ENCODE results near the gene LRBA.
A peak's percentile ranks its signal among the peaks of the same experiment; 100 is the strongest.
"Not testable (repeated sequence)": the region's sequence is repeated elsewhere in the genome, so short reads cannot be mapped to it uniquely, and the experiment has no call there.

Gene LRBA

DNA sequence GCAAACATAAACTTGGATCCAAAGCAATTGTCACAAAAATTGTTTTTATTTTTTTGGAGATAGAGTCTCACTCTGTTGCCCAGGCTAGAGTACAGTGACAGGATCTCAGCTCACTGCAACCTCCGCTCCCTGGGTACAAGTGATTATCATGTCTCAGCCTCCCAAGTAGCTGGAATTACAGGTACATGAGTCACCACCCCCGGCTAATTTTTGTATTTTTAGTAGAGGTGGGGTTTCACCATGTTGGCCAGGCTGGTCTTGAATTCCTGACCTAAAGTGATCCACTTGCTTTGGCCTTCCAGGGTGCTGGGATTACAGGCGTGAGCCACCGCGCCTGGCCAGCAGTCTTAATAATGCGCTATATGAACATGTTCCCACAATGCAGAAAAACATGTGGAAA is 272.2 kb downstream of the LRBA start:
- not testable (repeated sequence) for DNase-seq (ENCODE audit: low spot score)

DNA sequence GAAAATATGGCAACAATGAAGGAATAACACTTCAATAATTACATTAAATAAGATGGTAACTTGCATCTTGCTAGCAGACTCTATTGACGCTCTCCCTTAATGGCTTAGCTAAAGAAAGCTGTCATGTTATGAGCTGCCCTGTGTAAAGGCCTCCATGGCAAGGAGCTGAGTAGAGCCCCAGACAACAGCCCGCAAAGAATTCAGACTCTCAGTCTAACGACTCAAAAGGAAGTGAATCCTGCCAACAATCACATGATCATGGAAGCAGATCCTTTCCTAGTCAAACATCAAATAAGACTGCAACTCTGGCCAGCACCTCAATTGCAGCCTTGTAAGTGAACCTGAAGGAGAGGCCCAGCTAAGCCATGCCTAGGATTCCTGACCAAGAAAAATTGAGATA is 275.5 kb downstream of the LRBA start:
- DNase-seq (ENCODE audit: low spot score) = no peak

DNA sequence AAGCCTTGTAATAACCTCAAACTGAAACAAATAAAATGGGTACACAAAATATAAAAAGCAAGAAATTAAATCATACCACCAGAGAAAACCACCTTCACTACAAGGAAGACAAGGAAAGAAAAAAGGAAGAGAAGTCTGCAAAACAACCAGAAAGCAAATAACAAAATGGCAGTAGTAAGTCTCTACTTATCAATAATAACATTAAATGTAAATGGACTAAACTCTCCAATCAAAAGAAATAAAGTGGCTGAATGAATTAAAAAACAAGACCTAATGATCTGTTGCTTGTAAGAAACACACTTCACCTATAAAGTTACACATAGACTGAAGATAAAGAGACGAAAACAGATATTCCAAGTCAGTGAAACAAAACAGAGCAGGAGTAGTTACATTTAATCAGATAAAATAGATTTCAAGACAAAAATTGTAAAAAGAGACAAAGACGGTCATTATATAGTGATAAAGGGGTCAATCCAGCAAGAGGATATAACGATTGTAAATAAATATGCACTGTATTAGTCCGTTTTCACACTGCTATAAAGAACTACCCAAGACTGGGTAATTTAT is 289.0 kb downstream of the LRBA start:
- no peak for DNase-seq (ENCODE audit: low spot score)

DNA sequence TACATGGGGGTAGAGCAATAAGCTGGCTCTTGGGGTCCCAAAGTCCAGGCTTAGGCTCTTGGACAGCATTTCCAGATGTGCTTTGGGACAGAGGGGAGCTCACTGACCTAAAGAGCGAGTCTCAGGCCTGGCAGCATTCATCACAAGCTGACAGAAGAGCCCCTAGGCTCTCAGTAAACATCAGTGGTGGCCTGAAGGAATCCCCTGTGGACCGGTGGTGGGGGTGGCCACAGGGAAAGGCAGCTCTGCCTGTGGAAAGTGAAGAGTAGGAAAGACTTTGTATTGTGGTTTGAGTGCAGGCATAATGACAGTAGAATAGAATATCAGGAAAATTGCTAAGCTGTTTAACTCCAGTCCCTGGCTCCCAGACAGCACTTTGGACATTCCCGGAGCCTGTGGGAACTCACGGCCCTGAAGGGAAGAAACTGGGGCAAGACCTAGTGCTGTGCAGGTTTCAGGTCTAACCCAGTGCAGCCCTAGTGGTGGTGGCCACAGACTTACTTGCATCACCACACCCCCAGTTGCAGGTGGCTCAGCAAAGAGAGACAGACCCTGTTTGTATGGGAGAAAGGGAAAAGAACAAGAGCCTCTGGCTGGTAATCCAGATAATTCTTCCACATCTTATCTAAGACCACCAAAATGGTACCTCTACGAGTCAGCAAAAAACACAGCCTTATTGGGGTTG is 291.2 kb downstream of the LRBA start:
- DNase-seq (ENCODE audit: low spot score) = no peak

DNA sequence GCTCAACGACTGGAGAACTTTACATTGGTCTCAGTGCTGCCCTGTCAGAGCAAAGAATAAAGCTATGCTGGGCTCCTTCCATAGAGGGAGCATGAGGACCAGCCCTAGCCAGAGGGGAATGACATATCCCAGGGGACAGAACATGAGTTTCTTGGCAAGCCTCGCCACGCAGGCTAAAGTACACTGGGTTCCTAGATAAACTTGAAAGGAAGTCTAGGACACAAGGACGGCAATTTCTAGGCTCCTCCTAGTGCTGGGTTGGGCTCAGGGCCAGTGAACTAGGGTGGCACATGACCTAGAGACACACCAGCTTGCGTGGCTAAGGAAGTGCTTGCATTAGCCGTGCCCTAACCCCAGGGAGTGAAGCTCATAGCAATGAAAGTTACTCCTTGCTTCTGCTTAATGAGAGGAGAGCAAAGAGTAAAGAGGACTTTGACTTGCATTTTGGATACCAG is 292.1 kb downstream of the LRBA start:
- peak; percentile 2 for DNase-seq (ENCODE audit: low spot score)

DNA sequence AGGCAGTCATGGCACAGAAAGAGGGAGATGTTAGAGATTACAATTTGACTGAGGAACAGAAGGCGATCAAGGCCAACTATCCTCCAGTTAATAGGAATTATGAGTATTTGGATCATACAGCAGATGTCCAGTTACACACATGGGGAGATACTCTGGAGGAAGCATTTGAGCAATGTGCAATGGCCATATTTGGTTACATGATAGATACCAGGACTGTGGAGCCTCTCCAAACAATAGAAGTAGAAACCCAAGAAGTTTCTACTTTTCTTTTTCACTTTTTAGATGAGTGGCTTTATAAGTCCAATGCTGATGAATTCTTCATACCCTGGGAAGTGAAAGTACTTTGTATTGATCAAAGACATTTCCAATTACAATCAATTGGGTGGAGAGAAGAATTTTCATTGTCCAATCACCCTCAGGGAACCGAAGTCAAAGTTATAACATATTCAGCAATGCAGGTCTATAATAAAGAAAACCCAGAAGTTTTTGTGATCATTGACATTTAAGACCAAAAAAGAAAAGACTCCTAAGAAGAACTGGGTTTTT is 294.0 kb downstream of the LRBA start:
- no peak for DNase-seq (ENCODE audit: low spot score)

DNA sequence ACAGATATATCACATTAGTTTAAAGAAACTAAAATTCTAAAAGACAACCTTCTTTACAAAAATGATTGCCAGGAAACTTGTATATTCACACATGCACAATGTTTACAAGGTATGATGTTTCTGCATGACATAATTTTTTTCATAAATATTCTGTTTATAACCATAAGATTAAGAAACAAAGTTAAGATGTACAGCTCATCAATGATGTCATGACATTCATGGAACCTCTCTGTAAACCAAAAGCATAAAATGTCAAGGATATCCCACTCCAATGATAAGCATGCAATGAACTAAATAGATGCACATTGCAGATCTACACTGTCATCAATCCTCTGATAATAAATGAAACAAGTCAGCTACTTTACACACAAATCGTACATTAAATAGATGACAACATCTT is 297.1 kb downstream of the LRBA start:
- DNase-seq (ENCODE audit: low spot score) = no peak

DNA sequence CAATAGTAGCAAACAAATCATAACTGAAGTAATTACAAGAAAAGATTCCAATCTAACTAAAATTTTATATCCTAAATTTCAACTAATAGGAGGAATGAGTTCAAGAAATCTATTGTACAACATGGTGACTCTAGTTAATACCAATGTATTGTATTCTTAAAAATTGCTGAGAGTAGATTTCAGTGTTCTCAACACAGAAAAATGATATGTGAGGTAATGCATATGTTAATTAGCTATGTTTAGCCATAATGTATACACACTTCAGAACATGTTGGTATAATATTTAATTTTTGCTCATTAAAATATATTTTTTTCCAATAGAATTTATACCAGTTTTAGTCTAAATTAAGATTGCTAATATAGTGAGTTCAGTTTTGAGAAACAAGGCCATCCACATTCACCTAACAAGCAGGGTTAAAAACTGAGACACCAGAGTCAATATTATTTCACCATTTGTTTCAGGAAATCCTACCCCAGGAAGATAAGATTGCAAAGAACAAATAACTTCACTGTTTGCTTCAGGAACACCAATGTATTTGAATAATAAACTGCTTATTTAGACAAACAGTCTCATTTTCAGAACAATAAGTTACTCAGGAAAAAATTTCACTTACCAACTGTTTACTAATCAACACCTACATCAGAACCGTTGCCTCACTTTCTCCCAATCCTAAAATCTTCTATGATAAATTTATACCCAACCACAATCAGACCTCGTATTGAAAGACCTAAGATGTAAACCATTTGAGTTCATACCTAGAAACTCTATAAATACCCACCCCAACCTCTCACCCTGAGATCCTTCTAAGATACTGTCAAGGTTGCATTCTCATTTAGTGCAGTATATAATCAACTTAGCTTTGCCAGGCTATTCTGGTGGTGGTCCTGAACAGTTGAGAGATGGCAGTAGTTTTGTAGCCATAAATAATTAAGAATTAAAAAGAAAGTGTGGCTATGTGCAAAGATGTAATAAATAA is 300.3 kb downstream of the LRBA start:
- no peak for DNase-seq (ENCODE audit: low spot score)

DNA sequence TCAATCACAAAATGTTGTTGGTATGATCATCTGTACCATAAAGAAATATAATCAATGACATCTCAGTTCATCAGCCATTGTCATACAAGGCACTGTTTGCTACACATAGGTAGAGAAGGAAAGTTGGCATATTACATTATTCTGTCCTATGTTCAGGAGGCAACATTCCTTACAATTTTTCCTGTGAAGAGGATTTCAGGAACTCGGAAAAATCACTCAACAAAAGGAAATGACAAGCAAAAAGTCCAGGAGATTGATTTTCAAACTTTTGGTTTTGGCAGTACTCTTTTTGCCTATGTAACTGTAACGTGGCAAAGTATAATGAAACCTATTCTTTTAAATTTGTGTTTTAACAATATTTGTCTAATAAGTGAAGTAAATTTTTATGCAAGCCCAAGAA is 301.8 kb downstream of the LRBA start:
- no peak for DNase-seq (ENCODE audit: low spot score)

DNA sequence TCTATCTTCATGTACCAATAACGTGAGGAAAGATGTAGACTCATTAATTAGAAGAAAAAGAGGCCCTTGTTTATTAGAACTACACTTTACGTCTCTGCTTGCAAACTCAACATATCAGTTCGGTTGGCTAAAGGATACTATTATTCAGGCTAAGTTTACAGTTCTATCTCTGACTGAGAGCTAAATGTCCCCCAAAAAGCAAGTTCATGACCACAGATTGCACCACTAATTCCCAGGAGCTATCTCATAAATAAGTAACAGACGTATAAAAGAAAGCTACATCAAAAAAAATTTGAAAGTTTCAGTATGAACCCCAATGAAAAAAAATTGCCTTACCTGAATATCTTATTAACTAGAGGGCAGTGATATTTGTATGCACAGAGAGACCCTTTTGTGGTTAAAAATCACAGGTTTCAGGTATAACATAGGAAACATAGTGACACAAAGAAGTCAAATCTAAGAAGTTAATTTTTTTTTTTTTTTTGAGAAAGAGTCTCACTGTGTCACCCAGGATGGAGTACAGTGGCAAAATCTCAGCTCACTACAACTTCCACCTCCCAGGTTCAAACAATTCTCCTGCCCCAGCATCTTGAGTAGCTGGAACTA is 304.2 kb downstream of the LRBA start:
- DNase-seq (ENCODE audit: low spot score) = no peak

DNA sequence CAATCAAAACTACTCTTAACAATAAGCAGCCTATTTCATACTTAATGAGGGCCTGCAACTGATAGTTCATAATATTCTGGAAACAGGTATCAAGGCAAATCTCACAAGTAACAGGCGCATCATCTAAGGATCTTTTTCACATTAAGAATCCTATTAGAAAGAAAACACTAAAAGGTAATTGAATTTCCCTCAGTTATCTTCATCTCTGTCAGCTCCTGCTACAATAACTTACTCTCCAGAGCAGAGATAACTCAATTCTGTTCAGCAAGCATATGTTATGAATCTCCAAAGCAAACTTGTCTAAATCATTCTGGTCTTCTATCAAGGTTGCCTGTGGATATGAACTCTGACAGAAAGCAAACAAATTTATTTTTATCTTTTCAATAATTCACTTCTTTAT is 307.1 kb downstream of the LRBA start:
- DNase-seq (ENCODE audit: low spot score) = no peak

DNA sequence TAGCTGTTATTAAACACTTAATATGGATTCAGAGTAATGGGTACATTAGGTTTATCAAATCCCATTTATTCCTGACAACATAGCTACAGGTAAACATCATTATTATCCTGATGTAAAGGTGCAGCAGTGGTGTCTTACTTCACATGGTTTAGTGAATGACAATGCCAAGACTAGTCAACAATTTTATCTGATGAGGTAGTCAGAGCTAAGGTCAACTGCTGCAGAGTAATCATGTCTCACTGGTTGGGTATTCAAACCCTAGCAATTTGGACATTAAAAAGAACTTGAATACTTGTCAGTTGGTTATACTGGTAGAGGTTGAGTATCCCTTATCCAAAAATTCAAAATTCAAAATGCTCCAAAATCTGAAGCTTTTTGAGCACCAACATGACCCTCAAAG is 315.5 kb downstream of the LRBA start:
- DNase-seq (ENCODE audit: low spot score) = no peak

DNA sequence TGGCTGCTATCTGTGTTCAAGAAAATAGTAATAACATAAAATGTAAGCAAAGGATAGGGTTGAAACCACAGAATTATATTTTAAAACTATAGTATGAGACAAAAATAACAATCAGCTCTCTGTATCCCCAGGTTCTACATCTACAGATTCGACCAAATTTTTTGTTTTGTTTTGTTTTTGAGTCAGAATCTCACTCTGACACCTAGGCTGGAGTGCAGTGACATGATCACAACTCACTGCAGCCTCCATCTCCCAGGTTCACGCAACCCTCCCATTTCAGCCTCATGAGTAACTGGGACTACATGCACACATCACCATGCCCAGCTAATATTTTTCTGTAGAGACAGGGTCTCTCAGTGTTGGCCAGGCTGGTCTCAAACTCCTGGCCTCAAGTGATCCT is 319.9 kb downstream of the LRBA start:
- DNase-seq (ENCODE audit: low spot score) = no peak

DNA sequence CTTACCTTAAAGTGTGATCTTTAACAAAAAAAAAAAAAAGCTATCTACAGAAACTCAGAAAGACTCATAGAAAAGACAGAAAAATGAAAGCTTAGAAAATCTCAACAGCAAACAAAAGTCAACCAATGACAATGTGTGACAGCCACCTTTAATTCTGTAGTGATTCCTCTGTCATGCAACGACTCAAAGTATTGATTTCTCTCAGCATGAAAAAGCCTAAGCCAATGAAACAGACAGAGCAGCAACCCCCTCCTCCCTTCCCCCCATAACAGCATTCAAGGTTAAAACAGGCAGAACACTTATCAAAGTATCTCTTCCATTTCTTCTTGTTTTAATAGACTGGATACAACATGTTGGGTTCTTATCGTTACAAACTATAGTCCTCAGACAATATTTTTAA is 320.6 kb downstream of the LRBA start:
- DNase-seq (ENCODE audit: low spot score) = no peak

DNA sequence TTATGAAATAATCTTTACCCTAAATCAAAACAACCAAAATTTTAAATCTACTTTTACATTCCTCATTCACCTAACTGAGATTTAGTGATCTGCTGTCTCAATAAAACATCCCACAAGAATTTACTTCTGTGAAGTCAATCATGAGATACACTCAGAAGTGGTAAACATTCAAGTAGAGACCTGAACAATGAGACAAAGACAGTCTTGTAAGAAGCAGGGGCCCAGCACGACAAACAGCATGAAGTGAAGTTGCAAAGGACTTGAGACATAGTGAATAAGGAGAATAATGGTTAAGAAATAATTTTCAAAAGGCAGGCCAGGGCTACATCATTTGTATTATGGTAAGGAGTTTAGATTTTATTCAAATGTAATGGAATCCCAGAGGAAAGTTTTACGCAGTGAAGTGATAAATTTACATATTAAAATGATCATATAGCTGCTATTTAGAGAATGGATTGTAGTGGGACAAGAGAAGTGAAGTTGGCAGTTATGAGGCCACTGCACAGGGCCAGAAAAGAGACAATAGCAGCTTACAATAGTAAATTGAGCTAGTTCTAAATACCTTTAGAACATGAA is 331.2 kb downstream of the LRBA start:
- DNase-seq (ENCODE audit: low spot score) = no peak

DNA sequence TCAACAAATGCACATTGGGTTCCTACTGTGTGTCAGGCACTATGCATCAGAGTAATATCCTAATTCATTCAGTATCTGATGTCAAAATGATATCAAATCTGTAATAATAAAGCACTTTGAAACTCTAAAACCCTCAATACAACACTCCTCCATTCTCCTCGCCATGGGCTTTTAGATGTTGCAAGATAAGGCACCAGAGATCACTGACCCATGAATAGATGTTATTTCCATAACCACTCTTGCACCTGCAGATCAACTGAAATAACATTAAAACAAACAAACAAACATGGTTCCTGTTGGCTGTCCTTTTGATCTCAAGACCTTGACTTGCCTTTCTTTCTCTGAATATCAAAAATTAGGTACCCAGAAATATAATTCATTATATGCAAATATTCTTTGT is 333.0 kb downstream of the LRBA start:
- no peak for DNase-seq (ENCODE audit: low spot score)

DNA sequence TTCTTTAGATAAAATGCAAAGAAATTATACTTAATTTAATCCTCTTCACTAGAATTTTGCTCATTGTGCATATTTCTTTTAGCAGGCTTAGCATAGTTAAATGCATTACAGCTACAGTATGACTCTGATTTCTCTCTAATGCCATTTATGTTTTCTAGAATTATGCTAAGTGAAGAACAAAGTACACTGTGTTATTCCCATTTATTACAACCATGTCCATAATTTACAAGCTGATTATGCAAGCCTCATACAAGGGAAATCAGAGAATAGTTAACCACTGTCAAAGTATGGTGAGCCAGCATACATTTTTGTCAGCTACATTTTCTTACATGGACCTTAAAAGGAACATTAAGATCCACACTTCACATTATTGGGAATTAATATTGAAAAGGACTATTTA is 334.0 kb downstream of the LRBA start:
- DNase-seq (ENCODE audit: low spot score) = no peak

DNA sequence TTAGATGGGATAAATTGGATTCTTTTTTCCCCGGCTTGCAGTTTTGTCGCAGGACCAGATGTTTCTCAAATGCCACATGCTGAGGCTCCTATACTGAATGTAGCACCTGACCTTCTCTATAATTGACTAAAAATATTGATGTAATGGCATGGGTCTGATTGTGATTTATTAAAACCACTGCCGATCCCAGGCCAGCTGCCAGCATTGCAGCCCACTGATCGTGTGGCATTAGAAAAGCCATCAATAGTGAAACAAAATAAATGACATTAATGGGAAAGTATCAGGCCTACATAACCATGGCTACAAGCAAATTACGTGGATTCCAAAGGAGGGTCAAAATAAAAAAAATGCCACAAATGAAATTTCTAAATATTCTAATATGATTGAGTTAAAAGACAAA is 334.4 kb downstream of the LRBA start:
- no peak for DNase-seq (ENCODE audit: low spot score)

DNA sequence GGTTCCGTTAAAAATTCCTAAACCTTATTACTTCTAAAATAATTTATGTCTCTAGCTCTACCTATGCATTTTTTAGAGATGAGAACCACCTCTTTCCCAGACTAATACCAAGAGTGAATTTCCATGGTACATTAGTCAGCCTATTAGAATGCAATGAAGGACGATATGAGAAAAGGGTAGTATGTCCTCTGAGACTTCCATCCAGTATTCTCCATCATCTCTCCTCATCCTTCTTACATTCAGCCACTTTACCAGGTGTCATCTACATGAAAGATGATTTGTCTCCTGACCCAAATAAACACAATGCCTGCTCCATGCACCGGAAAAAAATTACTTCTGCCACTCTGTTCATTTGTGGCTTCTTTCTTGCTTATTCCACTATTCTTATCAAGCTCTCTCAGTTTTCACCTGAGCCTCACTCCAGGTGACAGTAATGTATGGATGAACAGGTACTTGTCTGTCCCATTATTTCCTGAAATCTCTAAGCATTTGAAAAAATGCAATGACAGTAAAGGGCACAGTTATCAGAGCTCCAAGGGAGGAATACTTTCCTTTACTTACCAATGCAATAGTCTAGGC is 335.2 kb downstream of the LRBA start:
- DNase-seq (ENCODE audit: low spot score) = no peak

DNA sequence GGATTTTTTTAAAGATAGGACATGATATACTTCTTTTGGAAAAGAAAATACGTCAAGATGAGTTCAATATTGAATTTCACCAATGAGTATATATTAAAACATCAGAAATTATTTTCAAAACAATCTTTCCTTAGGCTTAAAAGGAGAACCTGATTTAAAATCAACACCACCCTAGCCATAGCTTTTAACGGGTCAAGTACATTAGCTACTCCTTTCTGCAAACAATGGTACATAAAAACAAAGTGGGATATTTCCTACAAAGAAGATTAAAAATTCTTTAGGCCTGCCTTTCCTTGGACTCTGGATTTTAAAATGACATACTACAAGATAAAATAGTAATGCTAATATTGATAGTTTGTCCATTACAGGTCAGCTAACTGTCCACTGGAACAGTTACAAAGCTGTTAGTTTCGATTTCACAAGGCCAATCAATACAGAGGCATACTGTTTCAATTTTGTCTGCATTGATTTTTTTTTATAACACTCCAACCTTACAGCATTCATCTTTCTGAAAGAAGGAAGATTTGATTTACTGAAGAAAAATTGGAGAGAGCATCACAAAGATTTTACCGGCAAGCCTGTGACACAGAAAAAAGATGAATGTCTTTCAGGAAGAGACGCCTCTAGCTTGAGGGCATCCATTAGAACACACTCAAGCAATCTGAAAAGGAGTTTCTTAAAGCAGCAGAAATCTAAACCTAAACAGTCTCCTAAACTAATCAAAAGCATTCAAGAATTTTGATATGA is 335.9 kb downstream of the LRBA start:
- DNase-seq (ENCODE audit: low spot score) = peak; percentile 16

DNA sequence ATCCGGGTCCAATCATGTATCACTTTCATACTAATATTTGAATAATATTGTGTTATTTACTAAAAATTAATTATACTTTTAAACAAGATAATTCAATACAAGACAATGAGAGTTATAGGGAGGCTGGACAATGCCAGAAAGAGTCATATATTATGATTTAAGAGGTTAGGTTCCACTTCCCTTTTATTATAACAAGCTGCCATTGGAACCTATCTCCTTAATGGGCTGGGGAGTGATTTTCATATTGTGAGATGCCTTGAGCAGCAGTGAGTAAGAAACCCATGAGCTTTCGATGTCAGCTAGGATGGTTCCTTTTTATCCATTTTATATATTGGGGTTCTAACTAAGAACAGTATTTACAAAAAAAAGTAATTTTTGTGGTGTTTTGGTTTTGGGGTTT is 341.3 kb downstream of the LRBA start:
- DNase-seq (ENCODE audit: low spot score) = no peak
